Measurements from ENCODE around the gene TMEM144. TPM values are rescaled to one million over a fixed set of nuclear protein-coding genes. Genes with fewer than 3 reads are reported as not detected.

Gene TMEM144
- total RNA-seq, 6 donors from 2014 or later, result 8.6 to 16.7 (median 13.7) TPM

GRCh38 chr4:158280856-158281255 lies 70.6 kb downstream of the TMEM144 start:
- Histone ChIP-seq H3K9me3 (no peaks in the 10 kb centered on the region), H3K4me3 (no peak overlapping the region), H3K27me3 (no peaks in the 10 kb centered on the region), H3K4me1 (no peaks in the 10 kb centered on the region), H3K27ac (no peak overlapping the region), H3K36me3 (no peaks in the 10 kb centered on the region)
- WGBS, 2 donors, result 88% methylated on average over 5 of the region's 5 CpGs
- ATAC-seq (ENCODE audit: low FRiP score in 2 of 2) (no peak), DNase-seq (no peak)
- TF ChIP-seq POLR2AphosphoS5 (IDR thresholded peaks at IDR 0.05), result no peak
- TF ChIP-seq POLR2A (IDR thresholded peaks at IDR 0.05), result no peak

- no peaks in the 10 kb centered on the region for H3K36me3 ChIP-seq
- no peak overlapping the region for H3K4me3 ChIP-seq
- DNase-seq, result no peak
- no peaks in the 10 kb centered on the region for H3K9me3 ChIP-seq
- H3K27me3 ChIP-seq, result no peaks in the 10 kb centered on the region
- no peak overlapping the region for H3K27ac ChIP-seq
- H3K4me1 ChIP-seq, result no peaks in the 10 kb centered on the region
- WGBS, 2 donors, result 82 to 85% methylated on average over 3 of the region's 3 CpGs
- TF ChIP-seq CTCF (IDR thresholded peaks at IDR 0.05) (no peak), POLR2AphosphoS5 (IDR thresholded peaks at IDR 0.05) (no peak), POLR2A (IDR thresholded peaks at IDR 0.05) (no peak), EP300 (IDR thresholded peaks at IDR 0.05) (no peak)
- ATAC-seq (ENCODE audit: low FRiP score in 2 of 2), result no peak
Measured at GRCh38 chr4:158282252-158282651, 72.0 kb downstream of the TMEM144 start.

- Histone ChIP-seq H3K9me3 (no peaks in the 10 kb centered on the region), H3K4me1 (no peaks in the 10 kb centered on the region), H3K36me3 (no peaks in the 10 kb centered on the region), H3K27me3 (no peaks in the 10 kb centered on the region), H3K27ac (no peak overlapping the region), H3K4me3 (no peak overlapping the region)
- WGBS, 2 donors, result 93 to 96% methylated on average over 6 of the region's 6 CpGs
- TF ChIP-seq POLR2AphosphoS5 (IDR thresholded peaks at IDR 0.05) (no peak), POLR2A (IDR thresholded peaks at IDR 0.05) (no peak), CTCF (IDR thresholded peaks at IDR 0.05) (no peak), EP300 (IDR thresholded peaks at IDR 0.05) (no peak)
- ATAC-seq (ENCODE audit: low FRiP score in 2 of 2) (no peak), DNase-seq (no peak)
Measured at GRCh38 chr4:158285429-158286216, 75.3 kb downstream of the TMEM144 start.

GRCh38 chr4:158290912-158291311 lies 80.6 kb downstream of the TMEM144 start:
- H3K27me3 ChIP-seq, result no peaks in the 10 kb centered on the region
- TF ChIP-seq POLR2AphosphoS5 (IDR thresholded peaks at IDR 0.05), result no peak
- no peak for TF ChIP-seq CTCF (IDR thresholded peaks at IDR 0.05)
- no peak for TF ChIP-seq EP300 (IDR thresholded peaks at IDR 0.05)
- TF ChIP-seq POLR2A (IDR thresholded peaks at IDR 0.05), result no peak
- no peaks in the 10 kb centered on the region for H3K4me1 ChIP-seq
- H3K27ac ChIP-seq, result no peak overlapping the region
- H3K36me3 ChIP-seq, result no peaks in the 10 kb centered on the region
- H3K9me3 ChIP-seq, result peaks cover 0 to 8% (median 3%) of the 10 kb centered on the region in 4 donors
- ATAC-seq (ENCODE audit: low FRiP score in 2 of 2) (peak in 1 of 2 donors; percentile 30), DNase-seq (no peak)
- H3K4me3 ChIP-seq, result no peak overlapping the region
- WGBS, 2 donors, result 87 to 88% methylated on average over 6 of the region's 6 CpGs

- TF ChIP-seq POLR2A (IDR thresholded peaks at IDR 0.05) (no peak), CTCF (IDR thresholded peaks at IDR 0.05) (no peak), EP300 (IDR thresholded peaks at IDR 0.05) (no peak), POLR2AphosphoS5 (IDR thresholded peaks at IDR 0.05) (no peak)
- no peaks in the 10 kb centered on the region for H3K36me3 ChIP-seq
- WGBS, 2 donors, result 93 to 97% methylated on average over 11 of the region's 11 CpGs
- H3K27ac ChIP-seq, result no peak overlapping the region
- no peak overlapping the region for H3K4me3 ChIP-seq
- ATAC-seq (ENCODE audit: low FRiP score in 2 of 2) (peak in 1 of 2 donors; percentile 22), DNase-seq (peak in 1 of 2 donors; percentile 28)
- peaks cover 0 to 8% (median 3%) of the 10 kb centered on the region in 4 donors for H3K9me3 ChIP-seq
- no peaks in the 10 kb centered on the region for H3K4me1 ChIP-seq
- no peaks in the 10 kb centered on the region for H3K27me3 ChIP-seq
Measured at GRCh38 chr4:158291334-158292055, 81.2 kb downstream of the TMEM144 start.

Measured in upper lobe of left lung (tissue), 6 donors.